CD4-positive, alpha-beta memory T cell (primary cell): ENCODE measurements around the gene SYNRG. TPM values are rescaled to one million over a fixed set of nuclear protein-coding genes. Genes with fewer than 3 reads are reported as not detected.

ENCODE experiments used
- CTCF ChIA-PET: fragments of 350-600 bp; sonication (Branson Sonifier 250); formaldehyde crosslinking; loops from one replicate; lab custom pipeline; 2021; ENCODE audit warnings: inconsistent platforms; ENCODE audit not compliant: partially characterized antibody; lab: Charles Lee
- POLR2A ChIA-PET: fragments of 350-600 bp; sonication (Branson Sonifier 250); formaldehyde crosslinking; loops from one replicate; lab custom pipeline; 2021; ENCODE audit not compliant: partially characterized antibody; lab: Charles Lee
- DNase-seq, 5 donors: peaks; one replicate each; pipeline versions ENCODE4 v3.0.0 to v3.0.0-alpha.2; 2020 to 2022; ENCODE audit warnings: mixed read lengths in 1 of 5
- H3K27ac ChIP-seq: one replicate; pipeline ENCODE4 v1.7.0; 2013; ENCODE audit warnings: low read depth, low read length
- H3K27me3 ChIP-seq: 2 replicates; pipeline ENCODE4 v1.7.0; 2013; ENCODE audit warnings: mild to moderate bottlenecking, low read length, moderate library complexity; ENCODE audit not compliant: insufficient read depth
- H3K36me3 ChIP-seq: 2 replicates; pipeline ENCODE4 v1.7.0; 2013; ENCODE audit warnings: mild to moderate bottlenecking, low read length, moderate library complexity; ENCODE audit not compliant: insufficient read depth
- H3K4me1 ChIP-seq: 2 replicates; pipeline ENCODE4 v1.7.0; 2013; ENCODE audit warnings: mild to moderate bottlenecking, low read length, moderate library complexity; ENCODE audit not compliant: insufficient read depth
- H3K4me3 ChIP-seq, 2 donors: one replicate each; pipeline ENCODE4 v1.7.0; 2013; ENCODE audit warnings: low read length in 2 of 2, mild to moderate bottlenecking in 1 of 2
- H3K9me3 ChIP-seq, 2 donors: one replicate each; pipeline ENCODE4 v1.7.0; 2013; ENCODE audit warnings: low read length in 2 of 2, control low read depth in 1 of 2; ENCODE audit not compliant: control insufficient read depth in 1 of 2
- H3K27ac Mint-ChIP-seq, 7 donors: one replicate each; pipeline ENCODE4 v1.8.0; 2020 to 2021; ENCODE audit warnings: mixed read lengths in 7 of 7, mild to moderate bottlenecking in 6 of 7, inconsistent platforms in 3 of 7, moderate library complexity in 3 of 7
- H3K27me3 Mint-ChIP-seq, 2 donors: one replicate each; pipeline ENCODE4 v1.8.0; 2020 to 2021; ENCODE audit warnings: mixed read lengths in 2 of 2
- H3K36me3 Mint-ChIP-seq, 2 donors: one replicate each; pipeline ENCODE4 v1.8.0; 2020 to 2021; ENCODE audit warnings: mixed read lengths in 2 of 2, inconsistent platforms in 1 of 2, mild to moderate bottlenecking in 1 of 2
- H3K4me1 Mint-ChIP-seq, 4 donors: one replicate each; pipeline ENCODE4 v1.8.0; 2020 to 2021; ENCODE audit warnings: mixed read lengths in 4 of 4, mild to moderate bottlenecking in 1 of 4
- H3K4me3 Mint-ChIP-seq, 8 donors: one replicate each; pipeline ENCODE4 v1.8.0; 2020 to 2021; ENCODE audit warnings: mixed read lengths in 8 of 8, mild to moderate bottlenecking in 7 of 8, moderate library complexity in 6 of 8, inconsistent platforms in 3 of 8
- H3K9me3 Mint-ChIP-seq, 8 donors: one replicate each; pipeline ENCODE4 v1.8.0; 2020 to 2021; ENCODE audit warnings: mixed read lengths in 8 of 8, mild to moderate bottlenecking in 5 of 8, inconsistent platforms in 3 of 8, moderate library complexity in 1 of 8
- intact Hi-C: fragments of 100-400 bp; cut with micrococcal nuclease; formaldehyde crosslinking; loops from one replicate; pipeline ENCODE4 v1.15.1; 2023
- polyA plus RNA-seq, 2 donors: library from polyadenylated mRNA; unstranded; fragments of 300-500 nt; fragmentation: Illumina TruSeq; gene quantifications; one replicate each; pipeline ENCODE4 v1.2.3, GENCODE V29; 2021
- total RNA-seq, 2 experiments: library from RNA; stranded (reverse); gene quantifications; one replicate each; pipeline ENCODE4 v1.2.3, GENCODE V29; 2021

The SYNRG gene
- total RNA-seq (100 to 1,000 TPM; 135 to 148 TPM), polyA plus RNA-seq (10 to 100 TPM; 34.2 to 96.0 TPM)

DNA sequence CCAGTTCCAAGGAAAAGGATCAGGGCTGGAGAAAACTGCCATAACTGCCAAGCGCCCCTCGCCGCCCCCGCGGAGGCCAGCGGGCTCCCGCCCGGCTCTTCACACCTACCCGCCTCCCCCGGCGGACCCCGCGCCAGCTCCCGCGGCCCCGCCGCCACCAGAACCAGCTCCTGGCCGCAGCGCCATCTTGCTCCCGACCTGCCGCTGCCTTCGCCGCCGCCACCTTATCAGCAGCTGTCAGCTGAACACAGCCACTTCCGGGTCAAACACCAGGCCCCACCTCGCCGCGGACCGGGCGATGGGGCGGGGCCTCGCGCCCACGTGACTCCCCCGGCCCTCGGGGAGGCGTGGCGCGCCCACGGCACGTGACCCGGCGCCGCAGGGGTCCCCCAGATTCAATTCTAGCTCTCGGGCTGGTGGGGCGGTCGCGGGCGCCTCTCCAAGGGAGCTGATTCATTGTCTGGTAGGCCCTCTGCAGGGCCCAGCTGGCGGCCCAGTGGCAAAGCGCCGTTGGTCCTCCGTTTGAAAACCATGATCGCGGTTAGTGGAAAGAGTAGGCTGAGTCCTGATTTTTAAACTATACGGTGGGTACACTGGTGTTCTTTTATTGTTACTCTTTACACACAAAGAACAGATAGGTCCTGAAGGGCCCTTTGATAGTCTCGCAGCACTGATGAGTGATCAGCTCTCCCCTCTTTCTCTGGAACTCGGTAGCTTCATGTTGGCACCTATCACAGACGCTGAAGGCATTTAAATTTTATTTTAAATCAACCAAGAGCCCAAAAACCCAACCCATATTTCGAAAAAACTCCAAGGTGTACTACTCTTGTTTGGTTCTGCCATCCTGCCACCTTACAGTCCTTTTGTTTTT, at the start of gene SYNRG:
Gene SYNRG, minus strand, starts transcription at position 249 of the 871 bp plus-strand sequence. Its CDS starts 63 bp downstream, at position 186.
- Mint-ChIP-seq H3K9me3 (no peaks in the 10 kb centered on the region), H3K36me3 (peaks cover 7 to 38% of the 10 kb centered on the region in 2 donors)
- intact Hi-C loops = loop anchor here (1.0 to 10.0 kb wide), 5 partner anchors 34 to 1065 kb away; partner anchors contain the start of genes DDX52, DUSP14 and GGNBP2

GRCh38 chr17:37657202-37657601, 48.0 kb upstream of the SYNRG start:
- Mint-ChIP-seq H3K27ac (no peak overlapping the region), H3K27me3 (peaks cover 4% of the 10 kb centered on the region in 2 donors), H3K4me1 (no peaks in the 10 kb centered on the region), H3K4me3 (no peak overlapping the region), H3K36me3 (no peaks in the 10 kb centered on the region), H3K9me3 (no peaks in the 10 kb centered on the region)
- CTCF ChIA-PET = interaction anchor here (0.5 kb wide), 1 partner anchor 46 kb away, joined by 3 read pairs; no protein-coding TSS in a partner anchor
- POLR2A ChIA-PET = no interaction called here
- Histone ChIP-seq H3K36me3 (no peaks in the 10 kb centered on the region), H3K27ac (no peak overlapping the region), H3K4me1 (no peaks in the 10 kb centered on the region), H3K9me3 (no peaks in the 10 kb centered on the region), H3K27me3 (peaks cover under 1% of the 10 kb centered on the region), H3K4me3 (no peak overlapping the region)
- DNase-seq = no peak
- intact Hi-C loops = no loop called here

More for the DNA sequence above, at the start of gene SYNRG:
- Histone ChIP-seq H3K27ac (peak within 1 kb of the TSS; percentile 81), H3K4me3 (peak within 1 kb of the TSS; percentile 48 to 85), H3K4me1 (peaks cover 38% of the 10 kb centered on the region), H3K27me3 (no peaks in the 10 kb centered on the region), H3K36me3 (no peaks in the 10 kb centered on the region), H3K9me3 (no peaks in the 10 kb centered on the region)
- Mint-ChIP-seq H3K27ac (peak within 1 kb of the TSS; percentile 90 to 97 (median 93)), H3K27me3 (no peaks in the 10 kb centered on the region), H3K4me1 (peaks cover 24 to 52% (median 33%) of the 10 kb centered on the region in 4 donors), H3K4me3 (peak within 1 kb of the TSS; percentile 81 to 95 (median 92))
- CTCF ChIA-PET = interaction anchor here (1.0 to 2.7 kb wide), 14 partner anchors 9 to 1006 kb away, joined by 3 to 9 read pairs (median 4); no protein-coding TSS in a partner anchor
- POLR2A ChIA-PET = interaction anchor here (0.5 to 2.5 kb wide), 17 partner anchors 9 to 1064 kb away, joined by 3 to 13 read pairs (median 4); partner anchors contain the start of genes DDX52, GGNBP2 and MRM1
- DNase-seq = peak; percentile 94 to 96 (median 95)

DNA sequence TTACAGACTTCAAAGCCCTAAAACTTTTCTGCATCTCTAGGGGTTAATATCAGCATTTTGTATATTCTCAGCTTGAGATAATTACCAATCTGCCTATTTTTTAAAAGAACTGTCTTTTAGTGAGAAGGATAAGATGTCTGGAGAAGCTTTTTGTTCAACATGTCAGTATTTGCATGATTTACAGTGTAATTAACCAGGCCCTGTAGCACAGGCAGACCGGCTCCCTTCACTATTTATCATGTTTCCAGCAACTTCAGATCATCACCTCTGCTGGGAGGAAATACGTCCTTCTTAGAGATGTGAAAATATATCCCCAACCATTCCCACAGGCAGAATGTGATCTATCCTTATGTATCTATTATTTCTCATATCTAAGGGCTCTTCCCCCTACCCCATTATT, 42.6 kb upstream of the SYNRG start:
- ChIA-PET CTCF (no interaction called here), POLR2A (no interaction called here)
- H3K27me3 ChIP-seq = peaks cover 6% of the 10 kb centered on the region
- H3K27me3 Mint-ChIP-seq = peaks cover 26 to 32% of the 10 kb centered on the region in 2 donors
- no peak overlapping the region for H3K27ac ChIP-seq
- no peaks in the 10 kb centered on the region for H3K36me3 ChIP-seq
- H3K4me1 ChIP-seq = no peaks in the 10 kb centered on the region
- DNase-seq = no peak
- H3K27ac Mint-ChIP-seq = no peak overlapping the region
- H3K4me1 Mint-ChIP-seq = no peaks in the 10 kb centered on the region
- no peaks in the 10 kb centered on the region for H3K9me3 Mint-ChIP-seq
- no peaks in the 10 kb centered on the region for H3K9me3 ChIP-seq
- H3K36me3 Mint-ChIP-seq = no peaks in the 10 kb centered on the region
- intact Hi-C loops = no loop called here
- H3K4me3 ChIP-seq = no peak overlapping the region
- no peak overlapping the region for H3K4me3 Mint-ChIP-seq

DNA sequence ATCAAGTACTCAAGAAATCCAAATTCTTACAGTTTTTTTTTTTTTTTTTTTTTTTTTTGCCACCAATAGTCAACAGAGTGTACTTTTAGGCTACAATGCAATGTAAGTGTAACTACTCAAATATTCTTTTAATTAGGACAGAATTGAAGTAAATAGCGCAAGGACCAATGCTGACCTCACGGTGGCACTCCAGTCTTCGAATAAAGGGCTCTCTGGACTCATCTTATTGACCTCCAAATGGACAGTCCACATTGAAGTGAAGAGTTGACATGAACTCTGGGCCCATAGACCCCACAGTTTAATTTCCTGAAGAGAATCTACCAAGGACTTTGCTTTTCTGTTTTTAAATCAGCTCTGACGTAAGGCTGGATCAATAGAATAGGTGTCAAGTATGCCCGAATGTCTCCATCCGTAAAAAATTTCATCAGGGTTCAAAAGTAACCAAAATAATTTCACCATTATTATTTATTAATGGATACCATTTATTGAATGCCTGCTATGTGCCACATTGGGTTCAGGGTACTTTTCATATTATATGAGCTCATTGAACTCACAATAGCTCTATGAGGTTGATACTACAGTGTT, 41.3 kb upstream of the SYNRG start:
- H3K27me3 Mint-ChIP-seq = peaks cover 37 to 41% of the 10 kb centered on the region in 2 donors
- no peak overlapping the region for H3K27ac ChIP-seq
- no peaks in the 10 kb centered on the region for H3K9me3 Mint-ChIP-seq
- H3K4me1 Mint-ChIP-seq = no peaks in the 10 kb centered on the region
- no peak for DNase-seq
- H3K4me3 ChIP-seq = no peak overlapping the region
- H3K36me3 ChIP-seq = no peaks in the 10 kb centered on the region
- H3K36me3 Mint-ChIP-seq = no peaks in the 10 kb centered on the region
- intact Hi-C loops = no loop called here
- H3K4me1 ChIP-seq = no peaks in the 10 kb centered on the region
- no peak overlapping the region for H3K27ac Mint-ChIP-seq
- no peak overlapping the region for H3K4me3 Mint-ChIP-seq
- ChIA-PET POLR2A (no interaction called here), CTCF (no interaction called here)
- no peaks in the 10 kb centered on the region for H3K9me3 ChIP-seq
- peaks cover 11% of the 10 kb centered on the region for H3K27me3 ChIP-seq

DNA sequence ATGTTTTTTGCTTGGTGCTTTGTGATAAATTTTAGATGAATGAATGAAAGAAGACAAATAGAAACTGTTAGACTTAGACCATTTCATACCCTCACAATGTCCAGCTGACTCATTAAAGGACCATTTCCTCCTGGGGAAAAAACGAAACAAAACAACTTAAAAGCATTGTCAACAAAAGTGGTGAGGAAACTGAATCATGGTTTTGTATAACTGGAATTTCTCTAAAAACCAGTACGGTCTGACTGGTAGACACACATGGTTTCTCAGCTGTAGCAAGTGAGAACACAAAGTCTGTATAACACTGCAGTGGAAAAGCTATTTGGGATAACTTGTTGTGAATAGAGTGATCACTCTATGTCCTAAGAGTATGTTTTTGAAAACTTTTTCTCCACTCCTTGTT, 39.3 kb upstream of the SYNRG start:
- intact Hi-C loops = no loop called here
- H3K27ac Mint-ChIP-seq = no peak overlapping the region
- H3K4me1 Mint-ChIP-seq = peaks cover 3 to 5% (median 4%) of the 10 kb centered on the region in 4 donors
- no peak overlapping the region for H3K4me3 Mint-ChIP-seq
- Histone ChIP-seq H3K36me3 (no peaks in the 10 kb centered on the region), H3K4me1 (peaks cover 5% of the 10 kb centered on the region), H3K4me3 (no peak overlapping the region), H3K27ac (no peak overlapping the region), H3K27me3 (peaks cover 19% of the 10 kb centered on the region), H3K9me3 (no peaks in the 10 kb centered on the region)
- DNase-seq = no peak
- H3K27me3 Mint-ChIP-seq = peaks cover 44 to 45% of the 10 kb centered on the region in 2 donors
- ChIA-PET POLR2A (no interaction called here), CTCF (no interaction called here)
- no peaks in the 10 kb centered on the region for H3K36me3 Mint-ChIP-seq
- H3K9me3 Mint-ChIP-seq = no peaks in the 10 kb centered on the region

DNA sequence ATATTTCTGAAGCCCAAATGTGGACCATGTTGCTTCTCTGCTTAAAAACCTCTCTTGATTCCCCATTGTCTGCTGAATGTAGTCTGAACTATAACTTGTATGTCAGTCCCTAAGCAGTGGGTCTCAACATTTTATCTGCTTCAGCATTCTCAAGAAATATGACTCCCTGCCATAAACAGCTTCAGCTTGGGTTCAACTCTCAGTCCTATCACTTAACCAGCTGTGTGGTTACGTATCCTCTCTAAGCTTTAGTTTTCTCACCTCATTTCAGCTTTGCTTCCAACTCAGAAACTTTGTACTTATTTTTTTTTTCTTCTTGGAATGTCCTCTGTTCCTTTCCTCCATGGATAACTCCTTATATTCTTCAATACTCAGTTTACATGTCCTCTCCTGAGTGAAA, 38.6 kb upstream of the SYNRG start:
- Histone ChIP-seq H3K27ac (no peak overlapping the region), H3K4me1 (peaks cover 6% of the 10 kb centered on the region), H3K9me3 (no peaks in the 10 kb centered on the region), H3K4me3 (no peak overlapping the region), H3K36me3 (no peaks in the 10 kb centered on the region), H3K27me3 (peaks cover 19% of the 10 kb centered on the region)
- peaks cover 4 to 12% (median 5%) of the 10 kb centered on the region in 4 donors for H3K4me1 Mint-ChIP-seq
- ChIA-PET POLR2A (no interaction called here), CTCF (no interaction called here)
- intact Hi-C loops = no loop called here
- no peak overlapping the region for H3K4me3 Mint-ChIP-seq
- peaks cover 0 to 4% of the 10 kb centered on the region in 2 donors for H3K36me3 Mint-ChIP-seq
- H3K27ac Mint-ChIP-seq = no peak overlapping the region
- DNase-seq = no peak
- H3K27me3 Mint-ChIP-seq = peaks cover 41 to 45% of the 10 kb centered on the region in 2 donors
- no peaks in the 10 kb centered on the region for H3K9me3 Mint-ChIP-seq

GRCh38 chr17:37643869-37644268, 34.7 kb upstream of the SYNRG start:
- peaks cover 25 to 38% (median 29%) of the 10 kb centered on the region in 4 donors for H3K4me1 Mint-ChIP-seq
- Histone ChIP-seq H3K27me3 (peaks cover 13% of the 10 kb centered on the region), H3K4me1 (peaks cover 28% of the 10 kb centered on the region), H3K36me3 (peaks cover 5% of the 10 kb centered on the region), H3K4me3 (peak overlapping the region in 1 of 2 donors; percentile 94), H3K9me3 (no peaks in the 10 kb centered on the region), H3K27ac (no peak overlapping the region)
- DNase-seq = no peak
- no peaks in the 10 kb centered on the region for H3K9me3 Mint-ChIP-seq
- H3K27me3 Mint-ChIP-seq = peaks cover 22 to 32% of the 10 kb centered on the region in 2 donors
- peaks cover 11 to 20% of the 10 kb centered on the region in 2 donors for H3K36me3 Mint-ChIP-seq
- POLR2A ChIA-PET = interaction anchor here (1.5 to 1.7 kb wide), 2 partner anchors 34 to 39 kb away, joined by 4 to 8 read pairs; partner anchors contain the start of gene SYNRG
- intact Hi-C loops = loop anchor here (1.0 kb wide), 1 partner anchor 35 kb away; the partner anchor contains the start of gene SYNRG
- H3K27ac Mint-ChIP-seq = peak overlapping the region in 4 of 7 donors; percentile 84 to 96 (median 92)
- CTCF ChIA-PET = interaction anchor here (2.2 kb wide), 1 partner anchor 35 kb away, joined by 4 read pairs; the partner anchor contains the start of gene SYNRG
- peak overlapping the region; percentile 93 to 97 (median 96) for H3K4me3 Mint-ChIP-seq
